AG09309 (cell line): Measurements from ENCODE around the gene IKZF1.

Experiments used
- DNase-seq: peaks from one replicate; pipeline ENCODE4 v3.0.0-alpha.2; 2010; ENCODE audit warnings: low read depth
- H3K4me3 ChIP-seq: 2 replicates; pipeline ENCODE4 v1.5.1; 2011; ENCODE audit warnings: mild to moderate bottlenecking, low read depth, low read length, moderate library complexity; ENCODE audit not compliant: control insufficient read depth
- CTCF ChIP-seq: IDR thresholded peaks from 2 replicates; pipeline ENCODE4 v1.5.1; 2011; ENCODE audit warnings: mild to moderate bottlenecking, low read depth, low read length, inconsistent platforms; ENCODE audit not compliant: insufficient read depth, control insufficient read depth; ENCODE audit errors: missing control alignments

The IKZF1 gene

GRCh38 chr7:50379082-50379481 lies 74.6 kb downstream of the IKZF1 start:
- H3K4me3 ChIP-seq = no peak overlapping the region
- no peak for DNase-seq
- TF ChIP-seq CTCF = no peak

- H3K4me3 ChIP-seq = no peak overlapping the region
Observed at GRCh38 chr7:50379539-50379938, 75.0 kb downstream of the IKZF1 start.

GRCh38 chr7:50382455-50382854 lies 77.9 kb downstream of the IKZF1 start:
- no peak for TF ChIP-seq CTCF
- no peak for DNase-seq
- no peak overlapping the region for H3K4me3 ChIP-seq

More at GRCh38 chr7:50379539-50379938, 75.0 kb downstream of the IKZF1 start:
- TF ChIP-seq CTCF = no peak
- no peak for DNase-seq

- no peak overlapping the region for H3K4me3 ChIP-seq
- no peak for DNase-seq
- TF ChIP-seq CTCF = no peak
Observed at GRCh38 chr7:50387351-50387750, 82.8 kb downstream of the IKZF1 start.

GRCh38 chr7:50389961-50390360 lies 85.4 kb downstream of the IKZF1 start:
- DNase-seq = no peak
- no peak for TF ChIP-seq CTCF
- no peak overlapping the region for H3K4me3 ChIP-seq

- H3K4me3 ChIP-seq = no peak overlapping the region
- TF ChIP-seq CTCF = no peak
- no peak for DNase-seq
Observed at GRCh38 chr7:50391386-50391785, 86.9 kb downstream of the IKZF1 start.

GRCh38 chr7:50393076-50393475 lies 88.6 kb downstream of the IKZF1 start:
- no peak for DNase-seq
- no peak overlapping the region for H3K4me3 ChIP-seq
- no peak for TF ChIP-seq CTCF
